Measurements from ENCODE around the gene E2F2. TPM values are rescaled to one million over a fixed set of nuclear protein-coding genes. Genes with fewer than 3 reads are reported as not detected.
A peak's percentile ranks its signal among the peaks of the same experiment; 100 is the strongest.

E2F2 gene
- total and polyA plus RNA-seq, 2 of the 13 experiments (the other 11 are each of a cell fraction or from before 2014, with no cell fraction given): 0.65 to 6.6 TPM

DNA sequence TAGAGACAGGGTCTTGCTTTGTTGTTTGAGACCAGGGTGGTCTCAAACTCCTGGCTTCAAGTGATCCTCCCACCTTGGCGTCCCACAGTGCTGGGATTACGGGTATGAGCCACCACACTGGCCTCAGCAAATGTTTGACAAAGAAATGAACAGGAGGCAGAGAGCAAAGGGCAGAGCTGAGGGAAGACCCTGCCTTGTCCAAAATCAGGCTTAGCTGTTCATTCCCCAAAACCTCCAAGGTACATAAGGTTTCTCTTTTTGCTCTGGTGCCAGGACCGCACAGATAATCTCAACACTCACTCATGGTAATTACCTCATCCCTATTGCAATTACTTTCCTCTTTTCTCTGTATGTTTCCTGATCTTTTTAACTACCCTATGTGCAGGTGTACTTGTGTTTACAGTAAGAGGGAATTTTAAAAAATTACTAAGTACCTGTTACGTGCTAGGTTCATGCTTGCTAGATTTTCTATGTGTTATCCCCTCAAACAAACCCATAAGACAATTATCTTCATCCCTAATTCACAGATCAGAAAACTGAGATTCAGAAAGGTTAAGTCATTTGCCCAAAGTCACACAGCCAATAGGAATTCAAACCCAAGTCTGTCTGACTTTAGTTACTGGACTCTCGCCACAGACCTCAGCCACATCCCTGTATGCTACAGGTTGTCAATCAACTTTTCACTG lies 58.5 kb downstream of the E2F2 start (continued):
- TF ChIP-seq, protein P1, sequence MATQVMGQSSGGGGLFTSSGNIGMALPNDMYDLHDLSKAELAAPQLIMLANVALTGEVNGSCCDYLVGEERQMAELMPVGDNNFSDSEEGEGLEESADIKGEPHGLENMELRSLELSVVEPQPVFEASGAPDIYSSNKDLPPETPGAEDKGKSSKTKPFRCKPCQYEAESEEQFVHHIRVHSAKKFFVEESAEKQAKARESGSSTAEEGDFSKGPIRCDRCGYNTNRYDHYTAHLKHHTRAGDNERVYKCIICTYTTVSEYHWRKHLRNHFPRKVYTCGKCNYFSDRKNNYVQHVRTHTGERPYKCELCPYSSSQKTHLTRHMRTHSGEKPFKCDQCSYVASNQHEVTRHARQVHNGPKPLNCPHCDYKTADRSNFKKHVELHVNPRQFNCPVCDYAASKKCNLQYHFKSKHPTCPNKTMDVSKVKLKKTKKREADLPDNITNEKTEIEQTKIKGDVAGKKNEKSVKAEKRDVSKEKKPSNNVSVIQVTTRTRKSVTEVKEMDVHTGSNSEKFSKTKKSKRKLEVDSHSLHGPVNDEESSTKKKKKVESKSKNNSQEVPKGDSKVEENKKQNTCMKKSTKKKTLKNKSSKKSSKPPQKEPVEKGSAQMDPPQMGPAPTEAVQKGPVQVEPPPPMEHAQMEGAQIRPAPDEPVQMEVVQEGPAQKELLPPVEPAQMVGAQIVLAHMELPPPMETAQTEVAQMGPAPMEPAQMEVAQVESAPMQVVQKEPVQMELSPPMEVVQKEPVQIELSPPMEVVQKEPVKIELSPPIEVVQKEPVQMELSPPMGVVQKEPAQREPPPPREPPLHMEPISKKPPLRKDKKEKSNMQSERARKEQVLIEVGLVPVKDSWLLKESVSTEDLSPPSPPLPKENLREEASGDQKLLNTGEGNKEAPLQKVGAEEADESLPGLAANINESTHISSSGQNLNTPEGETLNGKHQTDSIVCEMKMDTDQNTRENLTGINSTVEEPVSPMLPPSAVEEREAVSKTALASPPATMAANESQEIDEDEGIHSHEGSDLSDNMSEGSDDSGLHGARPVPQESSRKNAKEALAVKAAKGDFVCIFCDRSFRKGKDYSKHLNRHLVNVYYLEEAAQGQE (IDR thresholded peaks at IDR 0.05; ENCODE audit: borderline replicate concordance in 1 of 2, low read depth in 1 of 2, low read length in 2 of 2): no peak
- TF ChIP-seq PITX1 (CRISPR knock-in tag; IDR thresholded peaks at IDR 0.05): 0 out of 2 replicates have a peak, but pooled peaks have one; percentile 32
- no peak for TF ChIP-seq HMG20B (CRISPR knock-in tag; conservative IDR thresholded peaks at IDR 0.05)
- TF ChIP-seq ZBTB7B (CRISPR knock-in tag; IDR thresholded peaks at IDR 0.05): peak; percentile 90; the same call in 1 of the 2 replicates
- no peak for TF ChIP-seq RFX3 (CRISPR knock-in tag; IDR thresholded peaks at IDR 0.05)
- no peak for TF ChIP-seq MEF2D (CRISPR knock-in tag; IDR thresholded peaks at IDR 0.05)
- TF ChIP-seq ZNF773 (CRISPR knock-in tag; IDR thresholded peaks at IDR 0.05; ENCODE audit: borderline replicate concordance): no peak
- TF ChIP-seq ZNF770 (CRISPR knock-in tag; IDR thresholded peaks at IDR 0.05): no peak
- TF ChIP-seq, protein P2, sequence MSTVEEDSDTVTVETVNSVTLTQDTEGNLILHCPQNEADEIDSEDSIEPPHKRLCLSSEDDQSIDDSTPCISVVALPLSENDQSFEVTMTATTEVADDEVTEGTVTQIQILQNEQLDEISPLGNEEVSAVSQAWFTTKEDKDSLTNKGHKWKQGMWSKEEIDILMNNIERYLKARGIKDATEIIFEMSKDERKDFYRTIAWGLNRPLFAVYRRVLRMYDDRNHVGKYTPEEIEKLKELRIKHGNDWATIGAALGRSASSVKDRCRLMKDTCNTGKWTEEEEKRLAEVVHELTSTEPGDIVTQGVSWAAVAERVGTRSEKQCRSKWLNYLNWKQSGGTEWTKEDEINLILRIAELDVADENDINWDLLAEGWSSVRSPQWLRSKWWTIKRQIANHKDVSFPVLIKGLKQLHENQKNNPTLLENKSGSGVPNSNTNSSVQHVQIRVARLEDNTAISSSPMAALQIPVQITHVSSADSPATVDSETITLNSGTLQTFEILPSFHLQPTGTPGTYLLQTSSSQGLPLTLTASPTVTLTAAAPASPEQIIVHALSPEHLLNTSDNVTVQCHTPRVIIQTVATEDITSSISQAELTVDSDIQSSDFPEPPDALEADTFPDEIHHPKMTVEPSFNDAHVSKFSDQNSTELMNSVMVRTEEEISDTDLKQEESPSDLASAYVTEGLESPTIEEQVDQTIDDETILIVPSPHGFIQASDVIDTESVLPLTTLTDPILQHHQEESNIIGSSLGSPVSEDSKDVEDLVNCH (CRISPR knock-in tag; IDR thresholded peaks at IDR 0.05): no peak
- TF ChIP-seq, protein P3, sequence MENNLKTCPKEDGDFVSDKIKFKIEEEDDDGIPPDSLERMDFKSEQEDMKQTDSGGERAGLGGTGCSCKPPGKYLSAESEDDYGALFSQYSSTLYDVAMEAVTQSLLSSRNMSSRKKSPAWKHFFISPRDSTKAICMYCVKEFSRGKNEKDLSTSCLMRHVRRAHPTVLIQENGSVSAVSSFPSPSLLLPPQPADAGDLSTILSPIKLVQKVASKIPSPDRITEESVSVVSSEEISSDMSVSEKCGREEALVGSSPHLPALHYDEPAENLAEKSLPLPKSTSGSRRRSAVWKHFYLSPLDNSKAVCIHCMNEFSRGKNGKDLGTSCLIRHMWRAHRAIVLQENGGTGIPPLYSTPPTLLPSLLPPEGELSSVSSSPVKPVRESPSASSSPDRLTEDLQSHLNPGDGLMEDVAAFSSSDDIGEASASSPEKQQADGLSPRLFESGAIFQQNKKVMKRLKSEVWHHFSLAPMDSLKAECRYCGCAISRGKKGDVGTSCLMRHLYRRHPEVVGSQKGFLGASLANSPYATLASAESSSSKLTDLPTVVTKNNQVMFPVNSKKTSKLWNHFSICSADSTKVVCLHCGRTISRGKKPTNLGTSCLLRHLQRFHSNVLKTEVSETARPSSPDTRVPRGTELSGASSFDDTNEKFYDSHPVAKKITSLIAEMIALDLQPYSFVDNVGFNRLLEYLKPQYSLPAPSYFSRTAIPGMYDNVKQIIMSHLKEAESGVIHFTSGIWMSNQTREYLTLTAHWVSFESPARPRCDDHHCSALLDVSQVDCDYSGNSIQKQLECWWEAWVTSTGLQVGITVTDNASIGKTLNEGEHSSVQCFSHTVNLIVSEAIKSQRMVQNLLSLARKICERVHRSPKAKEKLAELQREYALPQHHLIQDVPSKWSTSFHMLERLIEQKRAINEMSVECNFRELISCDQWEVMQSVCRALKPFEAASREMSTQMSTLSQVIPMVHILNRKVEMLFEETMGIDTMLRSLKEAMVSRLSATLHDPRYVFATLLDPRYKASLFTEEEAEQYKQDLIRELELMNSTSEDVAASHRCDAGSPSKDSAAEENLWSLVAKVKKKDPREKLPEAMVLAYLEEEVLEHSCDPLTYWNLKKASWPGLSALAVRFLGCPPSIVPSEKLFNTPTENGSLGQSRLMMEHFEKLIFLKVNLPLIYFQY (CRISPR knock-in tag; IDR thresholded peaks at IDR 0.05; ENCODE audit: borderline replicate concordance): no peak
- no peak for TF ChIP-seq ISL2 (CRISPR knock-in tag; IDR thresholded peaks at IDR 0.05)
- no peak for TF ChIP-seq ZXDC (CRISPR knock-in tag; IDR thresholded peaks at IDR 0.05)
- peak; percentile 54; the same call in 1 of the 2 replicates for TF ChIP-seq REPIN1 (CRISPR knock-in tag; IDR thresholded peaks at IDR 0.05; ENCODE audit: borderline replicate concordance, low read depth)

All from HepG2 (cell line).